ENCODE results near the gene CXCR5.

The CXCR5 gene

GRCh38 chr11:118876286-118876685 is 7.4 kb upstream of the CXCR5 start:
- no peak for DNase-seq (ENCODE audit: low read depth in 2 of 2)

- no peak for DNase-seq (ENCODE audit: low read depth in 2 of 2)
Measured at GRCh38 chr11:118877487-118878162, 6.1 kb upstream of the CXCR5 start.

- DNase-seq (ENCODE audit: low read depth in 2 of 2), result no peak
Measured at GRCh38 chr11:118878163-118878563, 5.5 kb upstream of the CXCR5 start.

GRCh38 chr11:118881228-118881627 is 2.5 kb upstream of the CXCR5 start:
- DNase-seq (ENCODE audit: low read depth in 2 of 2), result no peak

GRCh38 chr11:118882491-118882890 is 1.2 kb upstream of the CXCR5 start:
- DNase-seq (ENCODE audit: low read depth in 2 of 2), result no peak

GRCh38 chr11:118883004-118883367 is 706 bp upstream of the CXCR5 start:
- no peak for DNase-seq (ENCODE audit: low read depth in 2 of 2)

GRCh38 chr11:118884875-118885274 is 1.2 kb downstream of the CXCR5 start:
- no peak for DNase-seq (ENCODE audit: low read depth in 2 of 2)

GRCh38 chr11:118885319-118885718 is 1.6 kb downstream of the CXCR5 start:
- no peak for DNase-seq (ENCODE audit: low read depth in 2 of 2)

GRCh38 chr11:118885831-118886565 is 2.3 kb downstream of the CXCR5 start:
- DNase-seq (ENCODE audit: low read depth in 2 of 2), result no peak

- no peak for DNase-seq (ENCODE audit: low read depth in 2 of 2)
Measured at GRCh38 chr11:118886681-118887111, 3.0 kb downstream of the CXCR5 start.

- no peak for DNase-seq (ENCODE audit: low read depth in 2 of 2)
Measured at GRCh38 chr11:118887206-118887605, 3.5 kb downstream of the CXCR5 start.

- no peak for DNase-seq (ENCODE audit: low read depth in 2 of 2)
Measured at GRCh38 chr11:118888398-118888797, 4.7 kb downstream of the CXCR5 start.

- no peak for DNase-seq (ENCODE audit: low read depth in 2 of 2)
Measured at GRCh38 chr11:118889797-118890196, 6.1 kb downstream of the CXCR5 start.

- DNase-seq (ENCODE audit: low read depth in 2 of 2), result no peak
Measured at GRCh38 chr11:118892514-118892913, 8.8 kb downstream of the CXCR5 start.

GRCh38 chr11:118892964-118893363 is 9.3 kb downstream of the CXCR5 start:
- no peak for DNase-seq (ENCODE audit: low read depth in 2 of 2)

- no peak for DNase-seq (ENCODE audit: low read depth in 2 of 2)
Measured at GRCh38 chr11:118893662-118894061, 10.0 kb downstream of the CXCR5 start.

- no peak for DNase-seq (ENCODE audit: low read depth in 2 of 2)
Measured at GRCh38 chr11:118894192-118894591, 10.5 kb downstream of the CXCR5 start.

GRCh38 chr11:118895093-118896039 is 11.7 kb downstream of the CXCR5 start:
- no peak for DNase-seq (ENCODE audit: low read depth in 2 of 2)

- no peak for DNase-seq (ENCODE audit: low read depth in 2 of 2)
Measured at GRCh38 chr11:118896472-118896913, 12.8 kb downstream of the CXCR5 start.

GRCh38 chr11:118896921-118897591 is 13.4 kb downstream of the CXCR5 start:
- DNase-seq (ENCODE audit: low read depth in 2 of 2), result no peak

GRCh38 chr11:118897721-118898310 is 14.1 kb downstream of the CXCR5 start:
- no peak for DNase-seq (ENCODE audit: low read depth in 2 of 2)

Measured in stimulated activated CD8-positive, alpha-beta memory T cell treated with anti-CD3 and anti-CD28 coated beads, Interleukin-15, amount 100 ng/mL, for 48 hours (primary cell).